ENCODE data around the gene CGN. TPM values are rescaled to one million over a fixed set of nuclear protein-coding genes. Genes with fewer than 3 reads are reported as not detected.

CGN gene, protein sequence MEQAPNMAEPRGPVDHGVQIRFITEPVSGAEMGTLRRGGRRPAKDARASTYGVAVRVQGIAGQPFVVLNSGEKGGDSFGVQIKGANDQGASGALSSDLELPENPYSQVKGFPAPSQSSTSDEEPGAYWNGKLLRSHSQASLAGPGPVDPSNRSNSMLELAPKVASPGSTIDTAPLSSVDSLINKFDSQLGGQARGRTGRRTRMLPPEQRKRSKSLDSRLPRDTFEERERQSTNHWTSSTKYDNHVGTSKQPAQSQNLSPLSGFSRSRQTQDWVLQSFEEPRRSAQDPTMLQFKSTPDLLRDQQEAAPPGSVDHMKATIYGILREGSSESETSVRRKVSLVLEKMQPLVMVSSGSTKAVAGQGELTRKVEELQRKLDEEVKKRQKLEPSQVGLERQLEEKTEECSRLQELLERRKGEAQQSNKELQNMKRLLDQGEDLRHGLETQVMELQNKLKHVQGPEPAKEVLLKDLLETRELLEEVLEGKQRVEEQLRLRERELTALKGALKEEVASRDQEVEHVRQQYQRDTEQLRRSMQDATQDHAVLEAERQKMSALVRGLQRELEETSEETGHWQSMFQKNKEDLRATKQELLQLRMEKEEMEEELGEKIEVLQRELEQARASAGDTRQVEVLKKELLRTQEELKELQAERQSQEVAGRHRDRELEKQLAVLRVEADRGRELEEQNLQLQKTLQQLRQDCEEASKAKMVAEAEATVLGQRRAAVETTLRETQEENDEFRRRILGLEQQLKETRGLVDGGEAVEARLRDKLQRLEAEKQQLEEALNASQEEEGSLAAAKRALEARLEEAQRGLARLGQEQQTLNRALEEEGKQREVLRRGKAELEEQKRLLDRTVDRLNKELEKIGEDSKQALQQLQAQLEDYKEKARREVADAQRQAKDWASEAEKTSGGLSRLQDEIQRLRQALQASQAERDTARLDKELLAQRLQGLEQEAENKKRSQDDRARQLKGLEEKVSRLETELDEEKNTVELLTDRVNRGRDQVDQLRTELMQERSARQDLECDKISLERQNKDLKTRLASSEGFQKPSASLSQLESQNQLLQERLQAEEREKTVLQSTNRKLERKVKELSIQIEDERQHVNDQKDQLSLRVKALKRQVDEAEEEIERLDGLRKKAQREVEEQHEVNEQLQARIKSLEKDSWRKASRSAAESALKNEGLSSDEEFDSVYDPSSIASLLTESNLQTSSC
- 0.03 and 0.61 TPM in 2 replicates for total RNA-seq (2014; rRNA removed; shearing (Covaris generic); ENCODE audit: low replicate concordance)

- peak; percentile 84 for DNase-seq (ENCODE audit: low read depth)
Observed at GRCh38 chr1:151510957-151511635, at the start of gene CGN. Gene CGN, plus strand, starts transcription at chr1:151511387. Its CDS starts 7,133 bp downstream, at chr1:151518520.

GRCh38 chr1:151461694-151462093 lies 49.5 kb upstream of the CGN start:
- in situ Hi-C loops (cut with HindIII; ENCODE audit: low pct_unique_long_range_greater_than_20kb, low sequenced_read_pairs): no loop called here
- no peak for DNase-seq (ENCODE audit: low read depth)

More at GRCh38 chr1:151510957-151511635, at the start of gene CGN:
- in situ Hi-C loops (cut with HindIII; ENCODE audit: low pct_unique_long_range_greater_than_20kb, low sequenced_read_pairs): no loop called here

DNA sequence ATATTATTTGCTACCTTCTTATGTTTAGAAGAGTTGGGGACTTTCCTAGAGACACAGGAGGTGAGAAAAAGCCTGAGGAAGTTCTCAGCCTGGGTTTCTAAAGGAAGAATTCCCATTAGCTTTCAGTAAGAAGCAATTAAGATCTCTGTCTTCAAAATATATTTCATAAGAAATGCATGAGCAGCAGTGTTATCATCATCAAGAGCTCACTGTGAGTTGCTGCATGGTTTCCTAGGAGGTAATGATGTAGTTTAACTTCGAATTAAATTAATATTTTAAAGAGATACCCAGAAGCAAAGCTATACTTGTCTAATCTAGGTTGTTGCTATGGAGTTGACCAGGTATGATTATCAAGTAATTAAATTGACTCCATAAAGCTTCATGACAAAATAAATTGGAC lies 46.2 kb upstream of the CGN start:
- DNase-seq (ENCODE audit: low read depth): no peak
- in situ Hi-C loops (cut with HindIII; ENCODE audit: low pct_unique_long_range_greater_than_20kb, low sequenced_read_pairs): no loop called here

DNA sequence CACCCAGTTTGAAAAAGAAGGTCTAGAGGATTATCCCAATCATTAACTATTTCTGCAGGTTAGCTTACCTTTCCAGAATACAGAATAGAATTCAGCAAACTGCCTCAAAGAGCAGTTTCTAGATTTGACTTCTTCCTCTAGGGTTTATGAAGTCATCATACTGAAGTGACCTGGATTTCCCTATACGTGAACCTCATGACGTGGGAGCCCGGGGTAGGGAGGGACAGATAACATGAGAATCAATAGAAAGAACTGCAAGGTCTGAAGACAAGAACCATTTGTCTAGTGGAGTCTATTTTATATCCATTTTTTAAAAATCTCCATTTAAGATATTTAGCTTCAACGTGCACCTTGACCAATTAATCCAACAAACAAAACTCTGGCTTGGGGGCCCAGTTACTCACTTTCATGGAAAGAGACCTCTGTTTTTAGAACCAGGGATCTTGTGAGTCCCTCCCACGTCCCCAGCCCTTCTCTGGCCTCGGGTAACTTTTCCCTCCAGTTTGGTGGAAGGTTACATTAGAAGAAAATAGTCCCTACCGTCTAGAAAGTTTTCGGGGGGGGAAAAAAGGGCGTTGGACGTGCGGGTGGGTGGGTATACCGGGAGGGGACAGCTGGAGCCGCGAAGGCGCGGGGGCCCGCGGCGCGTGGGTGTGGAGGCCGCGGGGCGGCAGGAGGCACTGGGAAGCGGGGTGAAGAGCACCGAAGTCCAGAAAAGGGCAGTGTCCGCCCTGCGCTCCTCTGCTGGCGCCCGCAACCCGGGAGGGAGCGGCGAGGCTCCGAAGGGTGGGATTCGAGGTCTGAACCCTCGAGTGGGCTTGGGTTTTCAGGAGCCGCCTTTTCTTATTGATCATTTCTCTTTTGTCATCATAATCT lies 38.1 kb upstream of the CGN start:
- in situ Hi-C loops (cut with HindIII; ENCODE audit: low pct_unique_long_range_greater_than_20kb, low sequenced_read_pairs): no loop called here
- peak; percentile 21 for DNase-seq (ENCODE audit: low read depth)

GRCh38 chr1:151474745-151475144 lies 36.4 kb upstream of the CGN start:
- no peak for DNase-seq (ENCODE audit: low read depth)
- in situ Hi-C loops (cut with HindIII; ENCODE audit: low pct_unique_long_range_greater_than_20kb, low sequenced_read_pairs): no loop called here

GRCh38 chr1:151475175-151475574 lies 36.0 kb upstream of the CGN start:
- DNase-seq (ENCODE audit: low read depth): no peak
- in situ Hi-C loops (cut with HindIII; ENCODE audit: low pct_unique_long_range_greater_than_20kb, low sequenced_read_pairs): no loop called here

GRCh38 chr1:151476083-151476482 lies 35.1 kb upstream of the CGN start:
- DNase-seq (ENCODE audit: low read depth): no peak
- in situ Hi-C loops (cut with HindIII; ENCODE audit: low pct_unique_long_range_greater_than_20kb, low sequenced_read_pairs): no loop called here

- DNase-seq (ENCODE audit: low read depth): no peak
- in situ Hi-C loops (cut with HindIII; ENCODE audit: low pct_unique_long_range_greater_than_20kb, low sequenced_read_pairs): no loop called here
Observed at GRCh38 chr1:151477066-151477465, 34.1 kb upstream of the CGN start.

- in situ Hi-C loops (cut with HindIII; ENCODE audit: low pct_unique_long_range_greater_than_20kb, low sequenced_read_pairs): no loop called here
- no peak for DNase-seq (ENCODE audit: low read depth)
Observed at GRCh38 chr1:151478140-151478812, 32.9 kb upstream of the CGN start.

- in situ Hi-C loops (cut with HindIII; ENCODE audit: low pct_unique_long_range_greater_than_20kb, low sequenced_read_pairs): no loop called here
- DNase-seq (ENCODE audit: low read depth): no peak
Observed at GRCh38 chr1:151478923-151479322, 32.3 kb upstream of the CGN start.

DNA sequence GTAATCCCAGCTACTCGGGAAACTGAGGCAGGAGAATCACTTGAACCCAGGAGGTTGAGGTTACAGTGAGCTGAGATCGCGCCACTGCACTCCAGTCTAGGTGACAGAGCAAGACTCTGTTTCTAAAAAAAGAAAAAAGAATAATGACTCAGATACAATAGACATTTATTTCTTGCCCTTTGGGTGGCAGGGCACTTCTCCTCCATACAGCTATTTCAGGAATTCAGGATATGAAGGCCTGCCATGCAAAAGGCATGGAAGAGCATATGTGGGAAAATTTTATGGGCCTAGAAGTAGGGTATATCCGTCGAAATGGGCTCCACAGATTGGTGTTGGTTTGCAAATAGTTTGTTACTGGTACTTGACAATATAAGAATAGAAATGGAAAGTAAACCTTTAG lies 31.7 kb upstream of the CGN start:
- DNase-seq (ENCODE audit: low read depth): no peak
- in situ Hi-C loops (cut with HindIII; ENCODE audit: low pct_unique_long_range_greater_than_20kb, low sequenced_read_pairs): no loop called here

- in situ Hi-C loops (cut with HindIII; ENCODE audit: low pct_unique_long_range_greater_than_20kb, low sequenced_read_pairs): no loop called here
- DNase-seq (ENCODE audit: low read depth): no peak
Observed at GRCh38 chr1:151482017-151482416, 29.2 kb upstream of the CGN start.

GRCh38 chr1:151485685-151486255 lies 25.4 kb upstream of the CGN start:
- no peak for DNase-seq (ENCODE audit: low read depth)
- in situ Hi-C loops (cut with HindIII; ENCODE audit: low pct_unique_long_range_greater_than_20kb, low sequenced_read_pairs): no loop called here

DNA sequence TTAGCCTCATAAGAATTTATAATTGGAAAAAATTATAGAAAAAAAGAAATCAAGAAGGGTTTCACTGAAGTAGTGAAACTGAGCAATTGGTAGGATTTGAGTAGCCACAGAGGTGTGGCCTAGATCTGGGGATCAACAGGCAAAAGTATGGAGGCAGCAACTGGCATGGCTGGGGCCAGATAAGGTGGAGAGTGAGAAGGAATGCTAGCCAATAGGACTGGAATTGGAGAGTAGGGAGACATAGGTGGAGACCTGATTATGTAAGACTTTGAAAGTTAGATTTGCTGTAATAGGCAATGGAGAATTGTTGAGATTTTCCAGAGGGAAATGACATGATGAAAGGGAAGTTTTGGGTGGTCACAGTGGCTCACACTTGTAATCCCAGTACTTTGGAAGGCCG lies 24.6 kb upstream of the CGN start:
- no peak for DNase-seq (ENCODE audit: low read depth)
- in situ Hi-C loops (cut with HindIII; ENCODE audit: low pct_unique_long_range_greater_than_20kb, low sequenced_read_pairs): no loop called here

DNA sequence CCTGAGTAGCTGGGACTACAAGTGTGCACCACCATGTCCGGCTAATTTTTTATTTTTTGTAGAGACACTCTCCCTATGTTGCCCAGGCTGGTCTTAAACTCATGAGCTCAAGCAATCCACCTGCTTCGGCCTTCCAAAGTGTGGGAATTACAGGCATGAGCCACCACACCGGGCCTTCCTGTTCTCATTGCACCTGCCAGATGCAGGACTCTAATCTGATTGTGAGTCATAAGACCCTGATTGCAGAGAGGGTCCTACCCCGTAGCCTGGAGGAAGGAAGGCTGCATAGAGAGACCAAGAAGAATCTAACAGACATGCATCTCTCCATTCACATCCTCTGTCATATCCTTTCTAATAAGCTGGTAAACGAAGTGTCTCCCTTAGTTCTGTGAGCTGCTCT lies 19.5 kb upstream of the CGN start:
- in situ Hi-C loops (cut with HindIII; ENCODE audit: low pct_unique_long_range_greater_than_20kb, low sequenced_read_pairs): no loop called here
- no peak for DNase-seq (ENCODE audit: low read depth)

- in situ Hi-C loops (cut with HindIII; ENCODE audit: low pct_unique_long_range_greater_than_20kb, low sequenced_read_pairs): no loop called here
- DNase-seq (ENCODE audit: low read depth): no peak
Observed at GRCh38 chr1:151492120-151492519, 19.1 kb upstream of the CGN start.
